ENCODE measurements around the gene JMJD6. TPM values are rescaled to one million over a fixed set of nuclear protein-coding genes. Genes with fewer than 3 reads are reported as not detected.
"Not testable (repeated sequence)": the region's sequence is repeated elsewhere in the genome, so short reads cannot be mapped to it uniquely, and the experiment has no call there.

Gene JMJD6
- total RNA-seq, 3 donors from 2014 or later (not counting 1 experiment from before 2014, with no cell fraction given) = 169 to 257 (median 195) TPM

- Mint-ChIP-seq H3K9me3 (no peaks in the 10 kb centered on the region), H3K36me3 (peaks cover 7% of the 10 kb centered on the region), H3K4me1 (peaks cover 23 to 52% of the 10 kb centered on the region in 2 donors), H3K4me3 (peak overlapping the region; percentile 55), H3K27ac (peak overlapping the region; percentile 94 to 99), H3K27me3 (ENCODE audit: low read depth in 2 of 2) (no peaks in the 10 kb centered on the region)
- Histone ChIP-seq H3K4me1 (ENCODE audit: control insufficient read depth, insufficient read depth, low read length) (peaks cover 46% of the 10 kb centered on the region), H3K36me3 (ENCODE audit: control insufficient read depth, insufficient read depth, low read length) (peaks cover 37% of the 10 kb centered on the region), H3K4me3 (ENCODE audit: low read length) (no peak overlapping the region), H3K27ac (ENCODE audit: low read length) (no peak overlapping the region), H3K9me3 (ENCODE audit: control insufficient read depth, insufficient read depth, low read length) (no peaks in the 10 kb centered on the region), H3K27me3 (ENCODE audit: control insufficient read depth, insufficient read depth, low read length) (no peaks in the 10 kb centered on the region)
- 91% methylated on average over 5 of the region's 5 CpGs for WGBS (ENCODE audit: insufficient coverage)
- TF ChIP-seq, protein P1, sequence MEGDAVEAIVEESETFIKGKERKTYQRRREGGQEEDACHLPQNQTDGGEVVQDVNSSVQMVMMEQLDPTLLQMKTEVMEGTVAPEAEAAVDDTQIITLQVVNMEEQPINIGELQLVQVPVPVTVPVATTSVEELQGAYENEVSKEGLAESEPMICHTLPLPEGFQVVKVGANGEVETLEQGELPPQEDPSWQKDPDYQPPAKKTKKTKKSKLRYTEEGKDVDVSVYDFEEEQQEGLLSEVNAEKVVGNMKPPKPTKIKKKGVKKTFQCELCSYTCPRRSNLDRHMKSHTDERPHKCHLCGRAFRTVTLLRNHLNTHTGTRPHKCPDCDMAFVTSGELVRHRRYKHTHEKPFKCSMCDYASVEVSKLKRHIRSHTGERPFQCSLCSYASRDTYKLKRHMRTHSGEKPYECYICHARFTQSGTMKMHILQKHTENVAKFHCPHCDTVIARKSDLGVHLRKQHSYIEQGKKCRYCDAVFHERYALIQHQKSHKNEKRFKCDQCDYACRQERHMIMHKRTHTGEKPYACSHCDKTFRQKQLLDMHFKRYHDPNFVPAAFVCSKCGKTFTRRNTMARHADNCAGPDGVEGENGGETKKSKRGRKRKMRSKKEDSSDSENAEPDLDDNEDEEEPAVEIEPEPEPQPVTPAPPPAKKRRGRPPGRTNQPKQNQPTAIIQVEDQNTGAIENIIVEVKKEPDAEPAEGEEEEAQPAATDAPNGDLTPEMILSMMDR (IDR thresholded peaks at IDR 0.05) = no peak
- ATAC-seq = no peak
- intact Hi-C loops (cut with micrococcal nuclease) = no loop called here
- DNase-seq = no peak
Observed at GRCh38 chr17:76714336-76714735, 12.1 kb downstream of the JMJD6 start.

DNA sequence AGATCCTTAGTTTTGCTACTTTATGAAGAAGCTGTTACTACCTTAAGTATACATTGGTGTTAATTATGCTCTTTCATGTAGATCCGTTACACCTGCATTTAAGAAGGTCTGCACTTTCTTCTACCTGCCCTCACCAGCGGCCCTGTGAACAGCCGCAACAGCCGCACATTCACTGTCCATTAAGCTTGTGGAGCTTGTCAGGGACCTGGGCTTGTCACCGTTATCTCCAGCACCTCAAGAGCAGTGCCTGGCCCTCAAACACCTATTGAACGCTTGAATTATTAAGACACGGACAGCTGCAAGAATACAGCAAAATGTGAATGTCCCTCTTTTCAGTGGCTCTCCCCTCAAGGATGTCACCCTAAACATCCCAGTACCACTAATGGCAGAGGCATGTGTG lies 12.6 kb downstream of the JMJD6 start:
- Histone ChIP-seq H3K9me3 (ENCODE audit: control insufficient read depth, insufficient read depth, low read length) (no peaks in the 10 kb centered on the region), H3K27me3 (ENCODE audit: control insufficient read depth, insufficient read depth, low read length) (no peaks in the 10 kb centered on the region), H3K4me3 (ENCODE audit: low read length) (no peak overlapping the region), H3K27ac (ENCODE audit: low read length) (no peak overlapping the region), H3K36me3 (ENCODE audit: control insufficient read depth, insufficient read depth, low read length) (peaks cover 32% of the 10 kb centered on the region), H3K4me1 (ENCODE audit: control insufficient read depth, insufficient read depth, low read length) (peaks cover 52% of the 10 kb centered on the region)
- Mint-ChIP-seq H3K36me3 (peaks cover 7% of the 10 kb centered on the region), H3K9me3 (no peaks in the 10 kb centered on the region), H3K4me1 (peaks cover 23 to 55% of the 10 kb centered on the region in 2 donors), H3K27ac (peak overlapping the region; percentile 94 to 99), H3K27me3 (ENCODE audit: low read depth in 2 of 2) (no peaks in the 10 kb centered on the region), H3K4me3 (peak overlapping the region; percentile 55)
- whole genome bisulfite sequencing (ENCODE audit: insufficient coverage) = 98% methylated on average over 7 of the region's 7 CpGs
- ATAC-seq (no peak), DNase-seq (no peak)
- intact Hi-C loops (cut with micrococcal nuclease) = no loop called here
- TF ChIP-seq, protein P1 (IDR thresholded peaks at IDR 0.05) = no peak

- intact Hi-C loops (cut with micrococcal nuclease); H3K4me3 ChIP-seq (ENCODE audit: low read length); H3K27me3 ChIP-seq (ENCODE audit: control insufficient read depth, insufficient read depth, low read length); ATAC-seq; H3K27me3 Mint-ChIP-seq (ENCODE audit: low read depth in 2 of 2); DNase-seq; H3K9me3 ChIP-seq (ENCODE audit: control insufficient read depth, insufficient read depth, low read length); H3K9me3 Mint-ChIP-seq; H3K27ac ChIP-seq (ENCODE audit: low read length); H3K36me3 Mint-ChIP-seq: not testable (repeated sequence)
- peaks cover 23 to 67% of the 10 kb centered on the region in 2 donors for H3K4me1 Mint-ChIP-seq
- Histone ChIP-seq H3K36me3 (ENCODE audit: control insufficient read depth, insufficient read depth, low read length) (peaks cover 21% of the 10 kb centered on the region), H3K4me1 (ENCODE audit: control insufficient read depth, insufficient read depth, low read length) (peaks cover 53% of the 10 kb centered on the region)
- peak overlapping the region in 1 of 2 donors; percentile 99 for H3K27ac Mint-ChIP-seq
- peak overlapping the region; percentile 32 for H3K4me3 Mint-ChIP-seq
- WGBS (ENCODE audit: insufficient coverage) = 98% methylated on average over 7 of the region's 7 CpGs
Observed at GRCh38 chr17:76712321-76712720, 14.1 kb downstream of the JMJD6 start.

GRCh38 chr17:76710863-76711611 lies 15.4 kb downstream of the JMJD6 start, which contains the start of gene MXRA7:
Gene MXRA7, minus strand, starts transcription at chr17:76710965. Its CDS starts 19 bp downstream, at chr17:76710946.
- Mint-ChIP-seq H3K27me3 (ENCODE audit: low read depth in 2 of 2) (no peaks in the 10 kb centered on the region), H3K27ac (peak within 1 kb of the TSS; percentile 82 to 99), H3K4me3 (peak within 1 kb of the TSS; percentile 80), H3K4me1 (peaks cover 15 to 65% of the 10 kb centered on the region in 2 donors), H3K36me3 (peaks cover under 1% of the 10 kb centered on the region), H3K9me3 (no peaks in the 10 kb centered on the region)
- Histone ChIP-seq H3K9me3 (ENCODE audit: control insufficient read depth, insufficient read depth, low read length) (no peaks in the 10 kb centered on the region), H3K27me3 (ENCODE audit: control insufficient read depth, insufficient read depth, low read length) (no peaks in the 10 kb centered on the region), H3K4me1 (ENCODE audit: control insufficient read depth, insufficient read depth, low read length) (peaks cover 40% of the 10 kb centered on the region), H3K36me3 (ENCODE audit: control insufficient read depth, insufficient read depth, low read length) (peaks cover 11% of the 10 kb centered on the region), H3K4me3 (ENCODE audit: low read length) (peak within 1 kb of the TSS; percentile 34), H3K27ac (ENCODE audit: low read length) (no peak within 1 kb of the TSS)
- DNase-seq (peak; percentile 76 to 80), ATAC-seq (peak; percentile 77 to 90 (median 87))
- 10% methylated on average over 56 of the region's 56 CpGs for WGBS (ENCODE audit: insufficient coverage)
- TF ChIP-seq, protein P1 (IDR thresholded peaks at IDR 0.05) = no peak
- intact Hi-C loops (cut with micrococcal nuclease) = no loop called here

GRCh38 chr17:76709951-76710862 lies 16.2 kb downstream of the JMJD6 start:
- H3K27me3 Mint-ChIP-seq (ENCODE audit: low read depth in 2 of 2); intact Hi-C loops (cut with micrococcal nuclease); H3K9me3 Mint-ChIP-seq; H3K27me3 ChIP-seq (ENCODE audit: control insufficient read depth, insufficient read depth, low read length); H3K36me3 Mint-ChIP-seq; H3K36me3 ChIP-seq (ENCODE audit: control insufficient read depth, insufficient read depth, low read length); H3K27ac ChIP-seq (ENCODE audit: low read length); H3K9me3 ChIP-seq (ENCODE audit: control insufficient read depth, insufficient read depth, low read length): not testable (repeated sequence)
- peak overlapping the region; percentile 34 for H3K4me3 ChIP-seq (ENCODE audit: low read length)
- DNase-seq (peak; percentile 36 to 49), ATAC-seq (peak; percentile 11 to 22 (median 13))
- H3K27ac Mint-ChIP-seq = peak overlapping the region; percentile 41 to 52
- peak overlapping the region; percentile 78 for H3K4me3 Mint-ChIP-seq
- peaks cover 32% of the 10 kb centered on the region for H3K4me1 ChIP-seq (ENCODE audit: control insufficient read depth, insufficient read depth, low read length)
- 13% methylated on average over 42 of the region's 79 CpGs for WGBS (ENCODE audit: insufficient coverage)
- H3K4me1 Mint-ChIP-seq = peaks cover 6 to 57% of the 10 kb centered on the region in 2 donors

All from natural killer cell (primary cell).